SU-DHL-6 (cell line): ENCODE data around the gene ITGB1.

Experiments used
- H2AFZ ChIP-seq: fragments of 200-600 bp; sonication (generic); 2 replicates; pipeline ENCODE4 v1.6.1; 2014; ENCODE audit warnings: low read depth, mild to moderate bottlenecking, moderate library complexity, mixed read lengths, antibody characterized with exemption, low read length; ENCODE audit not compliant: severe bottlenecking
- H3F3A ChIP-seq: fragments of 200-600 bp; shearing (Covaris generic); 2 replicates; pipeline ENCODE4 v1.6.0; 2016; ENCODE audit warnings: antibody characterized with exemption, mild to moderate bottlenecking; ENCODE audit not compliant: insufficient read depth
- H3K27ac ChIP-seq: fragments of 200-600 bp; sonication (generic); 2 replicates; pipeline ENCODE4 v1.5.1; 2016; ENCODE audit warnings: low read depth, mild to moderate bottlenecking, low read length, moderate library complexity, mixed read lengths
- H3K27me3 ChIP-seq: fragments of 200-600 bp; sonication (generic), shearing (Covaris generic); 2 replicates; pipeline ENCODE4 v1.6.0; 2014; ENCODE audit warnings: mild to moderate bottlenecking, low read length
- H3K36me3 ChIP-seq: fragments of 200-600 bp; sonication (generic); 2 replicates; pipeline ENCODE4 v1.6.1; 2014; ENCODE audit warnings: mild to moderate bottlenecking, low read length, mixed read lengths
- H3K4me2 ChIP-seq: fragments of 300-600, 200-600 bp; shearing (Covaris generic), sonication (generic); 2 replicates; pipeline ENCODE4 v1.6.0; 2014; ENCODE audit warnings: low read length, low read depth, mild to moderate bottlenecking; ENCODE audit not compliant: poor library complexity, severe bottlenecking
- H3K4me3 ChIP-seq: fragments of 200-600 bp; sonication (generic); 2 replicates; pipeline ENCODE4 v1.5.1; 2014; ENCODE audit warnings: antibody characterized with exemption, low read length, mild to moderate bottlenecking, mixed read lengths; ENCODE audit not compliant: insufficient read depth, poor library complexity, severe bottlenecking
- H3K79me2 ChIP-seq: fragments of 200-600 bp; sonication (generic); 2 replicates; pipeline ENCODE4 v1.6.1; 2014; ENCODE audit warnings: mild to moderate bottlenecking, low read length, moderate library complexity; ENCODE audit not compliant: insufficient read depth
- H3K9ac ChIP-seq: fragments of 200-600 bp; sonication (generic); 2 replicates; pipeline ENCODE4 v1.7.0; 2014; ENCODE audit warnings: mild to moderate bottlenecking, low read length
- H3K9me2 ChIP-seq: fragments of 200-600 bp; sonication (generic); replicated peaks from 2 replicates; pipeline ENCODE4 v1.6.1; 2014; ENCODE audit warnings: low read length; ENCODE audit not compliant: insufficient read depth
- H3K9me3 ChIP-seq: fragments of 200-600 bp; sonication (generic); 2 replicates; pipeline ENCODE4 v1.6.1; 2014; ENCODE audit warnings: low read length, mixed read lengths; ENCODE audit not compliant: insufficient read depth
- H4K20me1 ChIP-seq: fragments of 200-600 bp; sonication (generic); 2 replicates; pipeline ENCODE4 v1.6.1; 2014; ENCODE audit warnings: low read depth, mild to moderate bottlenecking, antibody characterized with exemption, low read length, moderate library complexity, mixed read lengths
- CTCF ChIP-seq: fragments of 200-600 bp; sonication (generic); IDR thresholded peaks from one replicate; pipeline ENCODE4 v1.5.1; 2017; ENCODE audit warnings: antibody characterized with exemption, mild to moderate bottlenecking, low read length, moderate library complexity; ENCODE audit not compliant: insufficient read depth, poor library complexity, severe bottlenecking
- EZH2phosphoT487 ChIP-seq: fragments of 200-600 bp; sonication (generic), shearing (Covaris generic); conservative IDR thresholded peaks from 2 replicates; pipeline ENCODE4 v1.6.1; 2018; ENCODE audit warnings: mild to moderate bottlenecking, antibody characterized with exemption, low read length, moderate library complexity, mixed read lengths

Gene ITGB1

GRCh38 chr10:32865170-32865569 is 92.9 kb downstream of the ITGB1 start:
- Histone ChIP-seq H3K27ac (no peak overlapping the region), H3F3A (no peaks in the 10 kb centered on the region), H3K4me3 (no peak overlapping the region), H3K9me3 (no peaks in the 10 kb centered on the region), H3K9me2 (no peaks in the 10 kb centered on the region), H3K27me3 (no peaks in the 10 kb centered on the region), H3K9ac (no peak overlapping the region), H3K79me2 (no peaks in the 10 kb centered on the region), H3K4me2 (no peak overlapping the region), H4K20me1 (no peaks in the 10 kb centered on the region), H3K36me3 (no peaks in the 10 kb centered on the region), H2AFZ (no peak overlapping the region)
- no peak for TF ChIP-seq CTCF

- Histone ChIP-seq H3K4me3 (no peak overlapping the region), H3K36me3 (no peaks in the 10 kb centered on the region), H3K9me2 (no peaks in the 10 kb centered on the region), H3K27me3 (no peaks in the 10 kb centered on the region), H3K4me2 (no peak overlapping the region), H4K20me1 (no peaks in the 10 kb centered on the region), H3K9ac (no peak overlapping the region), H3K9me3 (no peaks in the 10 kb centered on the region), H2AFZ (no peak overlapping the region), H3K79me2 (no peaks in the 10 kb centered on the region), H3F3A (no peaks in the 10 kb centered on the region), H3K27ac (no peak overlapping the region)
- no peak for TF ChIP-seq CTCF
- TF ChIP-seq EZH2phosphoT487 = no peak
These were observed 103.6 kb downstream of the ITGB1 start for GRCh38 chr10:32854435-32854834.

- Histone ChIP-seq H3K9me3 (no peaks in the 10 kb centered on the region), H3K27ac (no peak overlapping the region), H3K4me3 (no peak overlapping the region), H2AFZ (no peak overlapping the region), H3K4me2 (no peak overlapping the region), H3K9ac (no peak overlapping the region), H4K20me1 (no peaks in the 10 kb centered on the region), H3F3A (no peaks in the 10 kb centered on the region), H3K9me2 (no peaks in the 10 kb centered on the region), H3K79me2 (no peaks in the 10 kb centered on the region), H3K36me3 (no peaks in the 10 kb centered on the region), H3K27me3 (no peaks in the 10 kb centered on the region)
- TF ChIP-seq EZH2phosphoT487 = no peak
- no peak for TF ChIP-seq CTCF
These were observed 106.7 kb downstream of the ITGB1 start for GRCh38 chr10:32851301-32851700.
